ENCODE results near the gene DGKQ. TPM values are rescaled to one million over a fixed set of nuclear protein-coding genes. Genes with fewer than 3 reads are reported as not detected.

The DGKQ gene
- total RNA-seq, 1 experiment from 2014 or later, result 4.4 TPM

Other genes with a start within 250 kb of the DGKQ start
- not detected in 2 replicates for gene CPLX1, start 147.4 kb downstream of the DGKQ start, total RNA-seq (2014; rRNA removed; shearing (Covaris generic))
- 61.6 and 71.9 TPM in 2 replicates for gene GAK, start 41.3 kb downstream of the DGKQ start, total RNA-seq (2014; rRNA removed; shearing (Covaris generic))
- gene TMEM175, start 41.1 kb downstream of the DGKQ start, total RNA-seq (2014; rRNA removed; shearing (Covaris generic)), result 12.0 and 20.1 TPM in 2 replicates
- gene IDUA, start 13.5 kb upstream of the DGKQ start, total RNA-seq (2014; rRNA removed; shearing (Covaris generic)), result 1.0 and 2.3 TPM in 2 replicates
- 0.57 TPM in 1 of 2 replicates, not detected in the other for gene SLC26A1, start 19.8 kb upstream of the DGKQ start, total RNA-seq (2014; rRNA removed; shearing (Covaris generic))
- gene FGFRL1, start 38.1 kb upstream of the DGKQ start, total RNA-seq (2014; rRNA removed; shearing (Covaris generic)), result 35.5 and 40.6 TPM in 2 replicates
- not detected in 2 replicates for gene RNF212, start 140.0 kb upstream of the DGKQ start, total RNA-seq (2014; rRNA removed; shearing (Covaris generic))
- gene SPON2, start 199.0 kb upstream of the DGKQ start, total RNA-seq (2014; rRNA removed; shearing (Covaris generic)), result 0.29 TPM in 1 of 2 replicates, not detected in the other

Measured in Daoy (cell line).